Cerebellar nuclear complex (tissue), 1 donor: ENCODE results near the gene PARD3B.

ENCODE experiments used
- DNase-seq, 2 experiments: peaks; one replicate each; lab custom pipeline; 2025; lab: John Stamatoyannopoulos, UW

PARD3B gene

DNA sequence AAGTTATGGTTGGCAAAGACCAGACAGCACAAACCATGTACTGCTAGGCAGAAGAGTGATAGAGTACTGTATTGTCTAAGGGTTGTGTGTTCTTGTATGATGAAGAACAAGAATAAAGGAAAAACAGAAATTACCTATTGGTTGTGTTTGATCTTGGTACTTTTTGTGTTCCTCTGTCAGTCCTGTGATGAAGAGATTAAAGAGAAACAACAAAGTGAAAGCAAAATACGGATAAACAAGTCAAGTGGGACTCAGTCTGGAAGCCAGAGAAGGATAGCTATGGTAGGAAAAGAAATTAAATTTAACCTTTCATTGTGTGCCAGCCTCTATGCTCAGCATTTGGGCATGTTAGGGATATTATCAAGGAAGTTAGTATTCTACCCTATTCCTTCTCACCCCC lies 413.1 kb downstream of the PARD3B start:
- no peak for DNase-seq

DNA sequence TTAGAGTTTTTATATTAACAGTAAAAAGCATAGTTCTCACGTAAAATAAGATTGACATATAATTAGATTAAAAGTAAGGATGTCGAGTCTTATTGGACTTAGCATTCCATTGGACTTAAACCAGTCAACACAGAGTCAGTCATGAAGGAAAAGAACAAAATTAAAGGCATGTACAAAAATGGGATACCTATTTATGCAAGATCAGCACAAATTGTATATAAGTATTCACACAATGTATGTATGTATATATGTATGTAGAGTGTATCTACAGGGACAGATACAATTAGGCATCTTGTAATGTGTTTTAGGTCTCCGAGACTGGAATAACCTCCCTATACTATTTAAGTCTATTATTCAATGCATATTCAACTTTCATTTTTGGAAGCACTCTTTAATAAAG lies 419.1 kb downstream of the PARD3B start:
- no peak for DNase-seq

DNA sequence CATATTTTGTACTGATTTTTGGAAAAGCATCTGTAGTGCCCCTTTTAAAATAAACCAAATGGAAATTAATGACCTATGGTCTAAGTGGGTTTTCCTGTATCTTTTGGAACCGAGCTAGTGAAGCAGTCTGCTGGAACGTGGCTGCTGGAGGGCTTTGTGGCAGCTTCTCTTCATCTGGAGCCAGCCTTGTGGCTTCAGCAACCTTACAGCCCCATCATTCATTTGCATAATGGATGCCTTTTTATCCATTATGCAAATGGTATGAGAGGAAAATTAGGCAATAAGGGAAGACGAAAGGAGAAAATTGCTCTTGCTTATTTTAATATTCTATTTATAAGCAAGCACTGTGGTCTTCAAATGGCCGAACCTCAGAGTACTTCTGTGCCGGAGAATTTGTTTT lies 421.0 kb downstream of the PARD3B start:
- no peak for DNase-seq

DNA sequence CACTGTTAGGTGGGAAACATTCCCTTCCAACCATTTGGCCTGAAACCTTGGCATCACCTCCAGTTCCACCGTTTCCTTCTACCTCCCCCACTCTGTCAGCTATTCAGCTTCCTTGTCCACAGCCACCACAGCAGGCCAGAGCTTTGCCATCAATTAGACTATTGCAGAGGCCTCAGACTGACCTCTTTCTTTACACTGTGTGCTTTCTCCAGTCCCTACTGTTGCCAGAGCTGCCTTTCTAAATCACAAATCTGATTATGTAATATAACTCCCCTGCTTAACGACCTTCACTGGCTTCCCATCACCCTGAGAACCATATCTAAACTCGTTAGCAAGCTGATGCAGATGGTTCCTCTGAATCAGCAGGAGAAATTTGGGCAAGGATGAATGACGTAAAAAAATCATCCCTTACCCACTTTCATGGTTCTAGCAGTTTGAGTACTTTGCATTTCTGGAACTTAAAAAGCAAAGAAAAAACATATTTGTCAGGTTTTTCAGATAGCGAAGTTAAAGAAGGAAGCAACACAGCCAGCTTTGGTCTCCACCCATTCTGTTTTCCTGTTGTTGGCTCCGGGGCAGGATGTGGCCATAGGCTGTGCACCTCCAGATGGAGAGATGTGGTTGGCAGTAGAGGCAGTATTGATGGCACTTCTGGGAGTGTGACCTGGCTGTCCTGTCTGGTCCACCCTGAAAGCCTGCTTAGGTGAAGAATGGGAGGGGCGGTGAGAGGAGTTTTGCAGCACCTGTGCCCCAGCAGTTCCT lies 422.1 kb downstream of the PARD3B start:
- DNase-seq = no peak

DNA sequence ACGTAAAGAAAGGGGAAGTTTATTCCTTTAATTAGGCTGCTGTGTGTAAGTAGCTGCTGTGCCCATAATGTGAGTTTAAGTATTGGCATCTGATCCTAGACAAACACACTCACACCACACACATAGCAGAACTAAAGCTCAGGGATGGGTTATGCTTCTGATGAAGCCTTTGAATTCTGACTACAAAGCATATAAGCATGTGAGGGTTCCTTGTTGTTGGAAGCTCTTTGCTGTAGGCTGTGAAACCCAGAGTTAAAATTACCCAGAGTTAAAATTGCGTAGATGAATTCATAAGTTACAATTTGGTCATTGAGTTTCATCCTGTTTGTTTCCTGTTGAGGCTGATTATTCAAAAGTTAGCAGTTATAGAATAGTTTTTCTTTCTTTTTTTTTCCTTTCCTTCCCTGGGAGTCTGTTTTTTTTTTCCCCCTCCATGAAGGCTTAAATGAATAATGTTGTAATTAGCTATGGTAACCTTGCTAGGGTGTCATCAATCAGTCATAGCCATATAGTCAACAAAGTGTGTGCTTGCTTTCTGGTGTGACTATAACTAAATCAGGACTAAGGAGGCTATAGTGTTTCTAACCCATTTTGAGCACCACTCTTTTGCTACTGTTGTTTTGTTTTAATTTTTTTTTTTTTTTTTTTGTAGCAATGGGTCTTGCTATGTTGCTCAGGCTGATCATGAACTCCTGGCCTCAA lies 426.1 kb downstream of the PARD3B start:
- no peak for DNase-seq

GRCh38 chr2:204972161-204972560 lies 426.9 kb downstream of the PARD3B start:
- no peak for DNase-seq

GRCh38 chr2:204972606-204973336 lies 427.5 kb downstream of the PARD3B start:
- DNase-seq = no peak

GRCh38 chr2:204973616-204974015 lies 428.3 kb downstream of the PARD3B start:
- DNase-seq = no peak

DNA sequence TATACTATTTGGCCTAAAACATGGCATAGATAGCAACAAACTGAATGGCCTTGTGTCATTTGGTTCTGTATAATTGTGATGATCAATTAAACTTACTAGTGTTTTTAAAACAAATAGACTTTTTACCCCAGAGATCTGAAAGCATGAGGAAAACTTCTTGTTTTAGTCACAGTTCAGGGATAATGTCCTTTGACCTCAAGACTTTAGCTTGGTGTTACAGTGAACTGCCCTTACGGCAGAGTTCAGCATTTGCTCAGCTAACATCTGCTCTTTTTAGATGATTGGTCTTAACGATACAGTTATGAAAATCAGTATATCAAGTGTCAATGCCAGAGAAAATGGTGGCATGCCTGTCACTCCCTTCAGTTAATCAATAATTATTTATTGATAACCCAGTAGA lies 429.2 kb downstream of the PARD3B start:
- no peak for DNase-seq

DNA sequence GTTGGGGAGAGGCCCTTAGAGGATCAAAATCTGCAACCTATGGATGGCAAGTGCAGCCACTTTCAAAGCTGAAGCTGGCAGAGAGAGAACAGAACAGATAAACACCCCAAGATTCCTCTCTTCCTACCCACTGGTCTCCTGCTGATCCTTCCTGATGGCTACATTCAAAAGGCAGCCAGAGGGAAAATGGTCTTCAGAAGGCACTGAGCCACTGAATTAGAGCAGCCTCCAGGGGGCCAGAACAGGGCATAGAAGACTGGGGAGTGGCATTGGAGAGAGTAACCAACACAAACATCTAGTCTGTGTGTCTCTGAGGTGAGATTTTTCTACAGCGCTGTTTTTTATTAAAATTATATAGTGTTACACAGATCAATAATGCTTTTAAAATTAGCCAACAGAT lies 432.6 kb downstream of the PARD3B start:
- no peak for DNase-seq

DNA sequence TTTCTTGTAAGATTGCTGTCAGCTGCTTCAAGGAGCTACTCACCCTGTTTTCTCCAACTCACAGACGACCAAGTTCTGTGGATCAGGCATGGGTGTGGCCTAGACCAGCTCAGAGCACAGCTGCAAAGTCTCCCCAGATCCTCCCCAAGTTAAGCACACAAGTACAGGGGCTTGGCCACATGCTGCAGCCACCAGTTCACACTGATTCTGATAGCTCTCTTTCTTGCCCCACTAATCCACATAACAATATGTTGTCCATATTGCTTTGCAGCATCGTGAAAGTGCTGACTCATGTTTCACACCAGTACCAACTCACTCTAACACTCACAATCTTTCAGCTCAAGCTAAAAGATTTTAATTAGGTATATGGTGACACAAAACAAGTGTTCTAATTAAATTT lies 437.0 kb downstream of the PARD3B start:
- DNase-seq = no peak

GRCh38 chr2:204984518-204984917 lies 439.2 kb downstream of the PARD3B start:
- DNase-seq = no peak

GRCh38 chr2:204986641-204987040 lies 441.4 kb downstream of the PARD3B start:
- no peak for DNase-seq

DNA sequence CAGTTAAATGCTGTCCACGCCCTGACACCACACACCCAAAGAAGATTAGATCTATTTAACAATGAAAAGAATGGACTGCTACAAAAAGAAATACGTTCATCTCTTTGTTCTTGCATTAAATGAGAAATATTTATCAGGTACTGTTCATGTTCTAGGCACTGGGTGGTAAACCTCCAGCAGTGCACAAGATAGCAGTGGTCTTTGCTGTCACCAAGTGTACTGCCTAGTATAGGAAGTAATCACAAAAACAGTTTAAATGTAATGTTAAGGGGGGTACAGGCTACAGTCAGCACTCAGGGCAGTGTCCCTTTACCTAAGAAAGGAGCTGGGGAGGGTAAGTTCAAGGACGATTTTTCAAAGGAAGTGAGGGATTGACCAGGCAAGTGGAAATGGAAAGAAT lies 443.6 kb downstream of the PARD3B start:
- no peak for DNase-seq

DNA sequence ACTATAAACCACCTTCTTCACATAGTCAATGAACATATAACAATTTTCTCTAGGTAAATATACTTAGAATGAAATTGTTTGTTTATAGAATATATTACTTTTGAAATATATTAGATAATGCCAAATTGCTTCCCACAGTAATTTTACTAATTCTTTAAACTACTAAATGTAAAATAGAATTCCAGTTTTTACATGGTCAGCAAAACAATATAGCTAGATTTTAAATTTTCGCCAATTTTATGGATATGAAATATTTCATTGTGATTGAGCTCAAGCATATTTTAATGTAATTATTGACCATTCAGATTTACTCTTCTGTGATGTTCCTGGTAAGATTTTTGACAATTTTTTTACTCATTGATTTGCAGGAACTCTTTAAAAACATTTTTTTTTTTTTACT lies 444.6 kb downstream of the PARD3B start:
- no peak for DNase-seq

- no peak for DNase-seq
Observed at GRCh38 chr2:205001300-205001966, 456.2 kb downstream of the PARD3B start.

DNA sequence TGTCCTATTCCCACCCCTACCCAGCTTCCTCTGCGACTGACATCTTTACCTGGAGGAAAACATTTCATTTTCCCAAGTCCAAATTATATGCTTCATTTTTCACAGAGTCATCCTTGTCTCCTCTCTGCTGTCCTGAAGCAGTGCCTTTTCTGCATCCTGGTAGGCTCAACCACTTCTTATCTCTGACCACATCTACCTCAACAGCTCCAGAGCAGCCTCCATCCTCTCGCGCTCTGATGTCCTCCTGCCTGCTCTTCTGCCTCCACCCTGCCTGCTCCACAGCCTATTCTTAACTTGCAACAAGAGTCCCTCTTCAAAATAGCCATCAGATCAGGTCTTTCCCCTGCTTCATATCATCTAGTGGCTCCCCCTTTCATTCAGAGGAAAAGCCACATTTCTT lies 457.1 kb downstream of the PARD3B start:
- no peak for DNase-seq

- DNase-seq = no peak
Observed at GRCh38 chr2:205003288-205003687, 458.0 kb downstream of the PARD3B start.

- no peak for DNase-seq
Observed at GRCh38 chr2:205010196-205010595, 464.9 kb downstream of the PARD3B start.

GRCh38 chr2:205011031-205011430 lies 465.8 kb downstream of the PARD3B start:
- no peak for DNase-seq

- no peak for DNase-seq
Observed at GRCh38 chr2:205012961-205013360, 467.7 kb downstream of the PARD3B start.

DNA sequence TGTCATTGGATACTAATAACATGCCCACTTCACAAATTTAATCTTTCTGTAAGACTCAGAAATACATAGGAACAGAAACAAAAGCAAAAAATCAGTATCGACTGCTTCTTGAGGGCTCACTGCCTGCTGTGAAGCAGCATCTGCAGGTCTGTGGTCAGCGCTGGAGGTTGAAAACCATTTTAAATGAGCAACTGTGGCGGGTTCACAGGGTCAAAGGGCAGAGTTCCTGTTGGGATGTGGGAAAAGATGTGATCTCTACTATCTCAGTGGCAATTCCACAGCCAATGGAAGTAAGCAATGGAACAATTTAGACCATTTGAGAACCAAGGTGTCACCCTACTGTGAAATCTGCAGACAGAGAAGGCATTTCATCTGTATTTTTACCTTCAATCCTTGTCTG lies 468.3 kb downstream of the PARD3B start:
- DNase-seq = no peak
